HEK293 (cell line): ENCODE measurements around the gene ATE1.

ENCODE experiments used
- CTCF ChIA-PET: fragments of 350-600 bp; formaldehyde crosslinking; extraction: SDS; loops from one replicate; lab custom pipeline; 2021; ENCODE audit warnings: antibody characterized with exemption; lab: Yijun Ruan, JAX
- POLR2A ChIA-PET: fragments of 300-600 bp; formaldehyde crosslinking; extraction: SDS; loops from one replicate; lab custom pipeline; 2020; ENCODE audit warnings: antibody characterized with exemption, inconsistent platforms; lab: Yijun Ruan, JAX
- H3K27ac ChIP-seq: fragments of 200-500 bp; sonication (Bioruptor generic); 2 replicates; pipeline ENCODE4 v1.5.1; 2014; ENCODE audit warnings: low read depth, low read length, control low read depth, inconsistent platforms; ENCODE audit errors: extremely low read depth
- H3K36me3 ChIP-seq, 2 experiments: fragments of 200-500 bp in 1 of 2; sonication (Bioruptor generic) in 1 of 2; 1 replicate in 1 of 2; 2 replicates in 1 of 2; pipeline ENCODE4 v1.5.1; 2014 to 2017; ENCODE audit warnings: inconsistent platforms in 2 of 2, low read length in 2 of 2; ENCODE audit not compliant: control insufficient read depth in 2 of 2, insufficient read depth in 1 of 2
- H3K4me1 ChIP-seq: fragments of 200-500 bp; sonication (Bioruptor generic); 2 replicates; pipeline ENCODE4 v1.5.1; 2014; ENCODE audit warnings: mild to moderate bottlenecking, low read length, inconsistent platforms; ENCODE audit not compliant: control insufficient read depth, insufficient read depth
- H3K4me3 ChIP-seq: 2 replicates; pipeline ENCODE4 v1.5.1; 2011; ENCODE audit warnings: low read depth, mild to moderate bottlenecking, control low read depth, low read length, moderate library complexity
- H3K9me3 ChIP-seq: fragments of 200-500 bp; sonication (Bioruptor generic); 2 replicates; pipeline ENCODE4 v1.5.1; 2014; ENCODE audit warnings: low read depth, low read length, inconsistent platforms; ENCODE audit not compliant: control insufficient read depth, insufficient read depth
- BCL11B ChIP-seq: fragments of 450-650 bp; formaldehyde crosslinking; IDR thresholded peaks from 2 replicates; pipeline ENCODE4 v1.5.1; 2016; ENCODE audit warnings: low read depth, missing biosample characterization, missing genetic modification characterization
- GLI2 ChIP-seq: fragments of 450-650 bp; formaldehyde crosslinking; IDR thresholded peaks from 2 replicates; pipeline ENCODE4; 2017; ENCODE audit warnings: missing biosample characterization, missing genetic modification characterization, low read depth, borderline replicate concordance
- GLIS2 ChIP-seq: fragments of 450-650 bp; formaldehyde crosslinking; IDR thresholded peaks from 2 replicates; pipeline ENCODE4 v1.5.1; 2016; ENCODE audit warnings: missing biosample characterization, missing genetic modification characterization
- SP7 ChIP-seq: fragments of 450-650 bp; formaldehyde crosslinking; IDR thresholded peaks from 2 replicates; pipeline ENCODE4 v1.5.1; 2016; ENCODE audit warnings: missing biosample characterization, missing genetic modification characterization
- TRIM28 ChIP-seq: IDR thresholded peaks from 2 replicates; pipeline ENCODE4 v1.6.1; 2011; ENCODE audit warnings: low read length, control low read depth, borderline replicate concordance
- ZBTB17 ChIP-seq: fragments of 450-650 bp; formaldehyde crosslinking; IDR thresholded peaks from 2 replicates; pipeline ENCODE4 v1.5.1; 2016; ENCODE audit warnings: missing biosample characterization, missing genetic modification characterization
- ZBTB20 ChIP-seq: fragments of 450-650 bp; formaldehyde crosslinking; IDR thresholded peaks from 2 replicates; pipeline ENCODE4 v1.5.1; 2016; ENCODE audit warnings: missing biosample characterization, missing genetic modification characterization
- ZFP37 ChIP-seq: fragments of 450-650 bp; formaldehyde crosslinking; IDR thresholded peaks from 2 replicates; pipeline ENCODE4 v1.5.1; 2016; ENCODE audit warnings: missing biosample characterization, missing genetic modification characterization
- ZIC2 ChIP-seq: fragments of 450-650 bp; formaldehyde crosslinking; IDR thresholded peaks from 2 replicates; pipeline ENCODE4 v1.5.1; 2016; ENCODE audit warnings: missing biosample characterization, missing genetic modification characterization
- ZNF121 ChIP-seq: fragments of 450-650 bp; formaldehyde crosslinking; IDR thresholded peaks from 2 replicates; pipeline ENCODE4 v1.5.1; 2016; ENCODE audit warnings: missing biosample characterization, missing genetic modification characterization
- ZNF174 ChIP-seq: fragments of 450-650 bp; formaldehyde crosslinking; IDR thresholded peaks from 2 replicates; pipeline ENCODE4 v1.5.0; 2017; ENCODE audit warnings: missing biosample characterization, mild to moderate bottlenecking, missing genetic modification characterization
- ZNF19 ChIP-seq: fragments of 450-650 bp; formaldehyde crosslinking; IDR thresholded peaks from 2 replicates; pipeline ENCODE4; 2016; ENCODE audit warnings: missing biosample characterization, missing genetic modification characterization, low read depth
- ZNF2 ChIP-seq: fragments of 450-650 bp; formaldehyde crosslinking; IDR thresholded peaks from 2 replicates; pipeline ENCODE4 v1.5.1; 2016; ENCODE audit warnings: missing biosample characterization, missing genetic modification characterization
- ZNF239 ChIP-seq: fragments of 450-650 bp; formaldehyde crosslinking; IDR thresholded peaks from 2 replicates; pipeline ENCODE4 v1.5.1; 2016; ENCODE audit warnings: missing biosample characterization, missing genetic modification characterization
- ZNF266 ChIP-seq: fragments of 450-650 bp; formaldehyde crosslinking; IDR thresholded peaks from 2 replicates; pipeline ENCODE4 v1.5.1; 2016; ENCODE audit warnings: missing biosample characterization, missing genetic modification characterization, low read depth
- ZNF394 ChIP-seq: fragments of 450-650 bp; formaldehyde crosslinking; IDR thresholded peaks from 2 replicates; pipeline ENCODE4 v1.5.1; 2016; ENCODE audit warnings: missing biosample characterization, missing genetic modification characterization, mild to moderate bottlenecking, moderate library complexity, borderline replicate concordance
- ZNF544 ChIP-seq: fragments of 450-650 bp; formaldehyde crosslinking; IDR thresholded peaks from 2 replicates; pipeline ENCODE4 v1.5.0; 2017; ENCODE audit warnings: missing biosample characterization, missing genetic modification characterization
- ZNF596 ChIP-seq: fragments of 450-650 bp; IDR thresholded peaks from 2 replicates; pipeline ENCODE4 v1.5.0; 2018; ENCODE audit warnings: missing biosample characterization, mild to moderate bottlenecking, missing genetic modification characterization, moderate library complexity
- ZNF624 ChIP-seq: fragments of 450-650 bp; formaldehyde crosslinking; IDR thresholded peaks from 2 replicates; pipeline ENCODE4 v1.5.1; 2017; ENCODE audit warnings: missing biosample characterization, missing genetic modification characterization
- ZNF701 ChIP-seq: fragments of 450-650 bp; formaldehyde crosslinking; IDR thresholded peaks from 2 replicates; pipeline ENCODE4 v1.5.1; 2016; ENCODE audit warnings: missing biosample characterization, missing genetic modification characterization
- ZSCAN16 ChIP-seq: fragments of 450-650 bp; formaldehyde crosslinking; IDR thresholded peaks from 2 replicates; pipeline ENCODE4 v1.5.1; 2016; ENCODE audit warnings: missing biosample characterization, missing genetic modification characterization
- TF ChIP-seq, protein P1 (sequence below): fragments of 450-650 bp; formaldehyde crosslinking; IDR thresholded peaks from 2 replicates; pipeline ENCODE4 v1.5.1; 2017; ENCODE audit warnings: missing biosample characterization, missing genetic modification characterization
- TF ChIP-seq, protein P2 (sequence below): fragments of 450-650 bp; formaldehyde crosslinking; IDR thresholded peaks from 2 replicates; pipeline ENCODE4 v1.5.1; 2016; ENCODE audit warnings: missing biosample characterization, missing genetic modification characterization
- TF ChIP-seq, protein P3 (sequence below): fragments of 450-650 bp; formaldehyde crosslinking; IDR thresholded peaks from 2 replicates; pipeline ENCODE4 v1.5.1; 2016; ENCODE audit warnings: missing biosample characterization, missing genetic modification characterization

Gene ATE1

GRCh38 chr10:121811386-121811785, 116.4 kb downstream of the ATE1 start (continued):
- TF ChIP-seq ZNF2 (tag by site-specific recombination): no peak
- TF ChIP-seq ZNF544: no peak
- TF ChIP-seq ZNF701: no peak
- TF ChIP-seq, all 188 proteins: peak for 0

- peak; percentile 65 for TF ChIP-seq ZBTB17 (tag by site-specific recombination)
- no peak for TF ChIP-seq BCL11B (tag by site-specific recombination)
- TF ChIP-seq, protein P1, sequence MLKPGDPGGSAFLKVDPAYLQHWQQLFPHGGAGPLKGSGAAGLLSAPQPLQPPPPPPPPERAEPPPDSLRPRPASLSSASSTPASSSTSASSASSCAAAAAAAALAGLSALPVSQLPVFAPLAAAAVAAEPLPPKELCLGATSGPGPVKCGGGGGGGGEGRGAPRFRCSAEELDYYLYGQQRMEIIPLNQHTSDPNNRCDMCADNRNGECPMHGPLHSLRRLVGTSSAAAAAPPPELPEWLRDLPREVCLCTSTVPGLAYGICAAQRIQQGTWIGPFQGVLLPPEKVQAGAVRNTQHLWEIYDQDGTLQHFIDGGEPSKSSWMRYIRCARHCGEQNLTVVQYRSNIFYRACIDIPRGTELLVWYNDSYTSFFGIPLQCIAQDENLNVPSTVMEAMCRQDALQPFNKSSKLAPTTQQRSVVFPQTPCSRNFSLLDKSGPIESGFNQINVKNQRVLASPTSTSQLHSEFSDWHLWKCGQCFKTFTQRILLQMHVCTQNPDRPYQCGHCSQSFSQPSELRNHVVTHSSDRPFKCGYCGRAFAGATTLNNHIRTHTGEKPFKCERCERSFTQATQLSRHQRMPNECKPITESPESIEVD (tag by site-specific recombination): peak; percentile 24; the same call in 1 of the 2 replicates
- peaks cover 11% of the 10 kb centered on the region for H3K4me1 ChIP-seq
- peaks cover 0 to 3% of the 10 kb centered on the region in 2 experiments; a peak in 1 of 3 replicates for H3K36me3 ChIP-seq
- ChIA-PET POLR2A (interaction anchor here (0.6 kb wide), 1 partner anchor 254 kb away, joined by 3 read pairs; no protein-coding TSS in a partner anchor), CTCF (interaction anchor here (1.4 kb wide), 1 partner anchor 15 kb away, joined by 5 read pairs; no protein-coding TSS in a partner anchor)
- H3K4me3 ChIP-seq: no peak overlapping the region
- H3K27ac ChIP-seq: no peak overlapping the region
- H3K9me3 ChIP-seq: no peaks in the 10 kb centered on the region
These were observed 119.0 kb downstream of the ATE1 start for GRCh38 chr10:121808835-121809234.

- H3K9me3 ChIP-seq: no peaks in the 10 kb centered on the region
- H3K27ac ChIP-seq: no peak overlapping the region
- TF ChIP-seq ZBTB20 (no peak), ZNF624 (no peak), SP7 (tag by site-specific recombination) (peak; percentile 36; the same call in 1 of the 2 replicates)
- H3K4me3 ChIP-seq: no peak overlapping the region
- CTCF ChIA-PET: interaction anchor here (0.5 kb wide), 1 partner anchor 243 kb away, joined by 3 read pairs; no protein-coding TSS in a partner anchor
- H3K4me1 ChIP-seq: peaks cover 32% of the 10 kb centered on the region
- H3K36me3 ChIP-seq: no peaks in the 10 kb centered on the region
- POLR2A ChIA-PET: no interaction called here
These were observed 123.4 kb downstream of the ATE1 start for GRCh38 chr10:121804460-121804859.

DNA sequence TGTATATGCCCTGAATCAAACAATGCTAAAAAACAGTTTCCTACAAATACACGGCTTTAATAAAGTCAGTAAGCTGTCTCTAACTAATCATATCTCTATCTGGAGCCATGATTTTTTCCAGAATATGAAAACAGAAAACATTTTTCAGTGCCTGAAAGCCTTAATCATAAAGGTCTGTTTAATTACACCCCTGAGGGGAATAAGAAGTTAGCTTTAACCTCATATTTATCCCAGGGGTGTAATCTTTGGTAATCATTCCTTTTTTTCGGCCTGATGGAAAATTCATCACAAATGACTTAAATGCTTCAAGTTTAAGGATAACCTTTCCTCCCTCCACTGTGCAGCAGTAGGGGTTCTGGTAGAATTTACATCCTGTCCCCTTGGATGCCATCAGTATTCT, 124.2 kb downstream of the ATE1 start:
- Histone ChIP-seq H3K4me1 (peaks cover 32% of the 10 kb centered on the region), H3K4me3 (no peak overlapping the region), H3K27ac (no peak overlapping the region), H3K36me3 (no peaks in the 10 kb centered on the region), H3K9me3 (no peaks in the 10 kb centered on the region)
- TF ChIP-seq ZNF266 (tag by site-specific recombination) (no peak), ZNF174 (no peak), ZFP37 (no peak), TRIM28 (no peak), ZSCAN16 (no peak), ZNF19 (no peak), ZNF121 (no peak), ZNF239 (tag by site-specific recombination) (no peak), GLI2 (tag by site-specific recombination) (0 out of 2 replicates have a peak, but pooled peaks have one; percentile 23), GLIS2 (tag by site-specific recombination) (no peak), ZIC2 (tag by site-specific recombination) (peak; percentile 30; the same call in 1 of the 2 replicates), ZNF596 (tag by site-specific recombination) (no peak), ZNF394 (tag by site-specific recombination) (no peak)
- TF ChIP-seq, protein P1 (tag by site-specific recombination): peak; percentile 89
- TF ChIP-seq, protein P2, sequence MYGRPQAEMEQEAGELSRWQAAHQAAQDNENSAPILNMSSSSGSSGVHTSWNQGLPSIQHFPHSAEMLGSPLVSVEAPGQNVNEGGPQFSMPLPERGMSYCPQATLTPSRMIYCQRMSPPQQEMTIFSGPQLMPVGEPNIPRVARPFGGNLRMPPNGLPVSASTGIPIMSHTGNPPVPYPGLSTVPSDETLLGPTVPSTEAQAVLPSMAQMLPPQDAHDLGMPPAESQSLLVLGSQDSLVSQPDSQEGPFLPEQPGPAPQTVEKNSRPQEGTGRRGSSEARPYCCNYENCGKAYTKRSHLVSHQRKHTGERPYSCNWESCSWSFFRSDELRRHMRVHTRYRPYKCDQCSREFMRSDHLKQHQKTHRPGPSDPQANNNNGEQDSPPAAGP (tag by site-specific recombination): no peak
- TF ChIP-seq, protein P3, sequence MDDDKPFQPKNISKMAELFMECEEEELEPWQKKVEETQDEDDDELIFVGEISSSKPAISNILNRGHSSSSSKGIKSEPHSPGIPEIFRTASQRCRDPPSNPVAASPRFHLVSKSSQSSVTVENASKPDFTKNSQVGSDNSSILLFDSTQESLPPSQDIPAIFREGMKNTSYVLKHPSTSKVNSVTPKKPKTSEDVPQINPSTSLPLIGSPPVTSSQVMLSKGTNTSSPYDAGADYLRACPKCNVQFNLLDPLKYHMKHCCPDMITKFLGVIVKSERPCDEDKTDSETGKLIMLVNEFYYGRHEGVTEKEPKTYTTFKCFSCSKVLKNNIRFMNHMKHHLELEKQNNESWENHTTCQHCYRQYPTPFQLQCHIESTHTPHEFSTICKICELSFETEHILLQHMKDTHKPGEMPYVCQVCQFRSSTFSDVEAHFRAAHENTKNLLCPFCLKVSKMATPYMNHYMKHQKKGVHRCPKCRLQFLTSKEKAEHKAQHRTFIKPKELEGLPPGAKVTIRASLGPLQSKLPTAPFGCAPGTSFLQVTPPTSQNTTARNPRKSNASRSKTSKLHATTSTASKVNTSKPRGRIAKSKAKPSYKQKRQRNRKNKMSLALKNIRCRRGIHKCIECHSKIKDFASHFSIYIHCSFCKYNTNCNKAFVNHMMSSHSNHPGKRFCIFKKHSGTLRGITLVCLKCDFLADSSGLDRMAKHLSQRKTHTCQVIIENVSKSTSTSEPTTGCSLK: no peak
- CTCF ChIA-PET: interaction anchor here (0.6 to 0.8 kb wide), 2 partner anchors 19 to 878 kb away, joined by 3 read pairs; no protein-coding TSS in a partner anchor
- POLR2A ChIA-PET: no interaction called here
